K562 (cell line): Measurements from ENCODE around the gene ATOH8. TPM values are rescaled to one million over a fixed set of nuclear protein-coding genes. Genes with fewer than 3 reads are reported as not detected.

ENCODE experiments used
- ATAC-seq: fragments of 200-7000 bp; cut with Tn5 transposase; 3 replicates; pipeline ENCODE4 v1.9.1; 2020; ENCODE audit warnings: moderate library complexity
- BruUV-seq: library from RNA; stranded (reverse); fragments of 400-500 nt; replicated peaks from 2 replicates; lab custom pipeline; 2021; lab: Mats Ljungman, UMichigan
- CTCF ChIA-PET: fragments of 300-600 bp; formaldehyde crosslinking; extraction: SDS; loops from one replicate; lab custom pipeline; 2021; ENCODE audit warnings: low intra/inter-chr PET ratio; lab: Yijun Ruan, JAX
- POLR2A ChIA-PET: fragments of 300-600, 350-650 bp; sonication (Branson Sonifier 250); formaldehyde crosslinking; extraction: SDS; loops from one replicate; lab custom pipeline; 2021; ENCODE audit warnings: antibody characterized with exemption, inconsistent platforms; lab: Yijun Ruan, JAX
- DNase-seq, 4 experiments: peaks; one replicate each; pipeline versions ENCODE4 v3.0.0 to v3.0.0-alpha.2; 2011 to 2018; ENCODE audit warnings: low spot score in 3 of 4, mixed read lengths in 3 of 4; ENCODE audit errors: extremely low read depth in 1 of 4
- FAIRE-seq: peaks from 2 replicates; lab custom pipeline; 2011; peaks lifted over from hg19 to GRCh38; lab: Jason Lieb, UNC
- H2AFZ ChIP-seq: 2 replicates; pipeline ENCODE4 v1.6.0; 2011; ENCODE audit warnings: low read depth, low read length, control low read depth, inconsistent platforms
- H3K27ac ChIP-seq: fragments of 200-600 bp; 3 replicates; pipeline ENCODE4 v1.8.0; 2011; ENCODE audit warnings: low read depth, mild to moderate bottlenecking, control low read depth, inconsistent platforms, low read length, moderate library complexity, mixed read lengths; ENCODE audit errors: extremely low read depth
- H3K27me3 ChIP-seq, 2 experiments: fragments of 300-600 bp in 1 of 2; 2 replicates in 1 of 2; 3 replicates in 1 of 2; pipeline versions ENCODE4 v1.6.0 to v1.8.0; 2011; ENCODE audit warnings: inconsistent platforms in 2 of 2, low read length in 2 of 2, mild to moderate bottlenecking in 1 of 2, mixed read lengths in 1 of 2, moderate library complexity in 1 of 2; ENCODE audit not compliant: control insufficient read depth in 2 of 2, insufficient read depth in 2 of 2
- H3K36me3 ChIP-seq: fragments of 300-600 bp; 3 replicates; pipeline ENCODE4 v1.8.0; 2011; ENCODE audit warnings: mild to moderate bottlenecking, low read length, inconsistent platforms; ENCODE audit not compliant: control insufficient read depth, insufficient read depth
- H3K4me1 ChIP-seq, 2 experiments: fragments of 200-600 bp in 1 of 2; replicated peaks in 1 of 2; 2 replicates in 1 of 2; 3 replicates in 1 of 2; pipeline versions ENCODE4 v1.5.1 to v1.8.0; 2011; ENCODE audit warnings: inconsistent platforms in 2 of 2, low read length in 2 of 2, mild to moderate bottlenecking in 1 of 2, mixed read lengths in 1 of 2, moderate library complexity in 1 of 2; ENCODE audit not compliant: control insufficient read depth in 2 of 2, insufficient read depth in 2 of 2
- H3K4me2 ChIP-seq: 2 replicates; pipeline ENCODE4 v1.6.1; 2011; ENCODE audit warnings: low read length, control low read depth, inconsistent platforms, mixed read lengths; ENCODE audit not compliant: insufficient read depth
- H3K4me3 ChIP-seq: fragments of 200-600 bp; sonication (generic), shearing (Covaris generic); 2 replicates; pipeline ENCODE4 v1.5.1; 2016; ENCODE audit warnings: control low read depth, inconsistent platforms
- H3K79me2 ChIP-seq: fragments of 200-600 bp; 3 replicates; pipeline ENCODE4 v1.8.0; 2011; ENCODE audit warnings: low read length, inconsistent platforms; ENCODE audit not compliant: control insufficient read depth, insufficient read depth
- H3K9ac ChIP-seq, 2 experiments: 2 replicates each; pipeline versions ENCODE4 v1.6.0 to v1.6.1; 2011; ENCODE audit warnings: low read depth in 2 of 2, low read length in 2 of 2, control low read depth in 1 of 2, inconsistent platforms in 1 of 2, mild to moderate bottlenecking in 1 of 2, mixed read lengths in 1 of 2; ENCODE audit not compliant: insufficient read depth in 1 of 2
- H3K9me1 ChIP-seq: one replicate; pipeline ENCODE4 v1.6.0; 2011; ENCODE audit warnings: inconsistent platforms, mild to moderate bottlenecking, low read length, moderate library complexity; ENCODE audit not compliant: control insufficient read depth, insufficient read depth
- H3K9me3 ChIP-seq: replicated peaks from 2 replicates; pipeline ENCODE4 v1.5.1; 2011; ENCODE audit warnings: low read depth, low read length, inconsistent platforms; ENCODE audit not compliant: control insufficient read depth, insufficient read depth
- H4K20me1 ChIP-seq: replicated peaks from 2 replicates; pipeline ENCODE4 v1.6.1; 2011; ENCODE audit warnings: low read length, inconsistent platforms, mixed read lengths; ENCODE audit not compliant: control insufficient read depth, insufficient read depth
- BCOR ChIP-seq: fragments of 450-650 bp; IDR thresholded peaks from 2 replicates; pipeline ENCODE4 v1.6.1; 2016
- E2F3 ChIP-seq: fragments of 250-450 bp; sonication (Bioruptor Pico); IDR thresholded peaks from 2 replicates; pipeline ENCODE4 v1.4.0; 2020; ENCODE audit warnings: mild to moderate bottlenecking
- KLF13 ChIP-seq: fragments of 450-650 bp; IDR thresholded peaks from 2 replicates; pipeline ENCODE4 v1.6.1; 2016; ENCODE audit warnings: missing genetic modification characterization, low read depth, mild to moderate bottlenecking, missing compliant biosample characterization, moderate library complexity, borderline replicate concordance
- NFE2 ChIP-seq: IDR thresholded peaks from 2 replicates; pipeline ENCODE4 v1.6.1; 2014; ENCODE audit warnings: antibody characterized with exemption, low read depth
- TAF9B ChIP-seq: fragments of 450-650 bp; IDR thresholded peaks from 2 replicates; pipeline ENCODE4 v1.6.1; 2018; ENCODE audit warnings: mild to moderate bottlenecking; ENCODE audit not compliant: partially characterized antibody
- THAP12 ChIP-seq: fragments of 250-450 bp; sonication (Bioruptor Pico); IDR thresholded peaks from 2 replicates; pipeline ENCODE4 v1.9.0; 2021; ENCODE audit warnings: mild to moderate bottlenecking, inconsistent platforms
- ZNF175 ChIP-seq: fragments of 200-800 bp; sonication (Bioruptor generic); IDR thresholded peaks from 2 replicates; pipeline ENCODE4 v1.6.1; 2016; ENCODE audit warnings: low read depth, mild to moderate bottlenecking, missing genetic modification characterization, missing compliant biosample characterization
- ZNF584 ChIP-seq: fragments of 200-800 bp; sonication (Bioruptor generic); IDR thresholded peaks from 2 replicates; pipeline ENCODE4 v1.6.1; 2016; ENCODE audit warnings: low read depth, mild to moderate bottlenecking, missing genetic modification characterization, missing compliant biosample characterization
- ZNF609 ChIP-seq: sonication (generic); formaldehyde crosslinking; IDR thresholded peaks from 2 replicates; pipeline ENCODE4 v1.8.1; 2023; ENCODE audit warnings: missing genetic modification reagents, mild to moderate bottlenecking, borderline replicate concordance
- WGBS: fragments of 100-300 bp; shearing (Covaris generic); methylation state at CpG from one replicate; pipeline ENCODE4 v1.1.6; 2016; ENCODE audit warnings: low coverage, mixed read lengths; ENCODE audit not compliant: insufficient coverage; ENCODE audit errors: missing lambda C conversion rate; 5-methylcytosine and 5-hydroxymethylcytosine counted together
- in situ Hi-C: fragments of 300-500 bp; cut with MboI; formaldehyde crosslinking; loops from 4 replicates; pipeline ENCODE4 v1.15.0; 2018; ENCODE audit warnings: inconsistent platforms, mixed read lengths
- intact Hi-C: fragments of 100-400 bp; cut with micrococcal nuclease; formaldehyde crosslinking; loops from 2 replicates; pipeline ENCODE4 v1.14.2; 2022
- polyA plus RNA-seq, 8 experiments: library from polyadenylated mRNA; depleted of rRNA in 4 of 8; stranded (reverse) in 5 of 8; unstranded in 3 of 8; fragments of >200 nt; fragmentation: Nextera tagmentation in 2 of 8; fragmentation: Illumina TruSeq in 1 of 8; extraction: Ambion mirVana in 2 of 8; extraction: Trizol in 1 of 8; gene quantifications; 2 replicates each; pipeline versions ENCODE4 v1.2.1 to v1.2.3, GENCODE V29; 2011 to 2014; ENCODE audit warnings: inconsistent platforms in 1 of 8, missing spikeins in 1 of 8
- total RNA-seq, 7 experiments: library from RNA; depleted of rRNA in 6 of 7; stranded (reverse); fragments of >200 nt in 6 of 7; fragmentation: Illumina TruSeq in 2 of 7; extraction: Trizol in 2 of 7; gene quantifications; 2 replicates each; pipeline versions ENCODE4 v1.2.1 to v1.2.3, GENCODE V29; 2011 to 2021; ENCODE audit warnings: low replicate concordance in 1 of 7
- TF ChIP-seq, protein P1 (sequence below): fragments of 450-650 bp; IDR thresholded peaks from 2 replicates; pipeline ENCODE4 v1.6.1; 2017; ENCODE audit warnings: antibody characterized with exemption
- TF ChIP-seq, protein P2 (sequence below): sonication (generic); formaldehyde crosslinking; IDR thresholded peaks from 2 replicates; pipeline ENCODE4 v1.9.0; 2022; ENCODE audit warnings: mild to moderate bottlenecking, missing genetic modification reagents

Gene ATOH8
- total and polyA plus RNA-seq, 9 of the 15 experiments (the other 6 are each of a cell fraction or from before 2014, with no cell fraction given), result not detected

DNA sequence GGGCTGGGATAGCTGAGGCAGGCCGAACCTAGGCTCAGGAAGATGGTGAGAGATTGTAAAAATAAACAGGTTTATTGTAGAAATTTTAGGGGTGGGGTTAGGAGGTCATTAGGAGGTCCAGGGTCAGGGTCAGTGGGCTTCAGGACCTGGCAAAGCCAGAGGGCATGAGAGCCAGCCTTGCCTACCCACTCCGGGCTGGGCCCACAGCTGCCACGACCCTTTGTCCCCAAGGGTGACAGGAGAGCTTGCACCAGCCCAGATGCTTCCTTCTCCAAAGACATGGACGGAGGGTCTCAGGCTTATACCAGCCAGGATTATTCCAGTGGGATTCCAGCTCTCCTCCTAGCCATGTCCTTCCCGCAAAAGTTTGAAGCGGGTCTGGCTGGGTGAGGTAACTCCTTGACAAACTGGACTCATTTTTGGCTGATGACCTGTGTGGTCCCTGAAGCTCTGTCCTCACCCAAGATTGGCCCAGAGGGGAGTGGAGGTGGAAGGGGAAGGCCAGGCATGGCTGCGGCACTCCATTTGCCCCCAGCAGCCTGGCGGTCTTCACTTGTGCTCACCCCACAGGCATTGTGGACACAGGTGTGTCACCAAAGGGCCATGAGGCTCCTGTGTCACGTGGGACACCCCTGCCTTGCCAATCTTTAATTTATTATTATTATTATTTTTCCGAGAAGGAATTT lies 23.8 kb upstream of the ATOH8 start:
- ChIA-PET CTCF (interaction anchor here (1.0 to 2.7 kb wide), 3 partner anchors 74 to 349 kb away, joined by 4 to 42 read pairs (median 8); no protein-coding TSS in a partner anchor), POLR2A (no interaction called here)
- no peak overlapping the region for H3K27ac ChIP-seq
- no peak overlapping the region for H3K4me3 ChIP-seq
- no peaks in the 10 kb centered on the region for H3K36me3 ChIP-seq
- H3K79me2 ChIP-seq, result no peaks in the 10 kb centered on the region
- in situ Hi-C loops (no loop called here), intact Hi-C loops (loop anchor here (1.0 to 2.0 kb wide), 3 partner anchors 20 to 84 kb away; no protein-coding TSS in a partner anchor)
- no peak overlapping the region for H2AFZ ChIP-seq
- no peak for FAIRE-seq
- H3K4me1 ChIP-seq, result peaks cover 0 to 4% of the 10 kb centered on the region in 2 experiments; a peak in 2 of 5 replicates
- H3K9ac ChIP-seq, result peak overlapping the region in 1 of 2 experiments; percentile 40; a peak in 1 of 4 replicates
- DNase-seq, result no peak
- H3K4me2 ChIP-seq, result no peak overlapping the region
- H4K20me1 ChIP-seq, result no peaks in the 10 kb centered on the region
- H3K9me3 ChIP-seq, result no peaks in the 10 kb centered on the region
- 10% methylated on average over 10 of the region's 10 CpGs for WGBS
- H3K9me1 ChIP-seq, result no peaks in the 10 kb centered on the region
- no TSS peak for BruUV-seq
- H3K27me3 ChIP-seq, result peaks cover 18 to 63% of the 10 kb centered on the region in 2 experiments
- no peak for ATAC-seq
- TF ChIP-seq BCOR, result no peak
- no peak for TF ChIP-seq ZNF175 (CRISPR knock-in tag)
- TF ChIP-seq KLF13, result no peak
- TF ChIP-seq NFE2, result no peak
- TF ChIP-seq ZNF584 (CRISPR knock-in tag), result no peak
- TF ChIP-seq ZNF609 (CRISPR knock-in tag), result no peak
- TF ChIP-seq, protein P1, sequence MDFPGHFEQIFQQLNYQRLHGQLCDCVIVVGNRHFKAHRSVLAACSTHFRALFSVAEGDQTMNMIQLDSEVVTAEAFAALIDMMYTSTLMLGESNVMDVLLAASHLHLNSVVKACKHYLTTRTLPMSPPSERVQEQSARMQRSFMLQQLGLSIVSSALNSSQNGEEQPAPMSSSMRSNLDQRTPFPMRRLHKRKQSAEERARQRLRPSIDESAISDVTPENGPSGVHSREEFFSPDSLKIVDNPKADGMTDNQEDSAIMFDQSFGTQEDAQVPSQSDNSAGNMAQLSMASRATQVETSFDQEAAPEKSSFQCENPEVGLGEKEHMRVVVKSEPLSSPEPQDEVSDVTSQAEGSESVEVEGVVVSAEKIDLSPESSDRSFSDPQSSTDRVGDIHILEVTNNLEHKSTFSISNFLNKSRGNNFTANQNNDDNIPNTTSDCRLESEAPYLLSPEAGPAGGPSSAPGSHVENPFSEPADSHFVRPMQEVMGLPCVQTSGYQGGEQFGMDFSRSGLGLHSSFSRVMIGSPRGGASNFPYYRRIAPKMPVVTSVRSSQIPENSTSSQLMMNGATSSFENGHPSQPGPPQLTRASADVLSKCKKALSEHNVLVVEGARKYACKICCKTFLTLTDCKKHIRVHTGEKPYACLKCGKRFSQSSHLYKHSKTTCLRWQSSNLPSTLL, result no peak
- TF ChIP-seq TAF9B, result no peak
- TF ChIP-seq THAP12 (CRISPR knock-in tag), result no peak
- TF ChIP-seq, protein P2, sequence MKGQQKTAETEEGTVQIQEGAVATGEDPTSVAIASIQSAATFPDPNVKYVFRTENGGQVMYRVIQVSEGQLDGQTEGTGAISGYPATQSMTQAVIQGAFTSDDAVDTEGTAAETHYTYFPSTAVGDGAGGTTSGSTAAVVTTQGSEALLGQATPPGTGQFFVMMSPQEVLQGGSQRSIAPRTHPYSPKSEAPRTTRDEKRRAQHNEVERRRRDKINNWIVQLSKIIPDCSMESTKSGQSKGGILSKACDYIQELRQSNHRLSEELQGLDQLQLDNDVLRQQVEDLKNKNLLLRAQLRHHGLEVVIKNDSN, result no peak
- TF ChIP-seq E2F3 (CRISPR knock-in tag), result no peak
